HG02840 (cell line): ENCODE measurements around the gene CARD10.
"Not testable (repeated sequence)": the region's sequence is repeated elsewhere in the genome, so short reads cannot be mapped to it uniquely, and the experiment has no call there.

Experiments
- ATAC-seq: cut with Tn5 transposase; IDR thresholded peaks from one replicate; pipeline ENCODE4 v1.9.1; 2021; ENCODE audit warnings: mild to moderate bottlenecking, moderate library complexity, moderate number of reproducible peaks; ENCODE audit not compliant: unreplicated experiment, low FRiP score

The CARD10 gene

GRCh38 chr22:37527081-37527752 lies 8.0 kb upstream of the CARD10 start:
- ATAC-seq: not testable (repeated sequence)

GRCh38 chr22:37526376-37526775 lies 7.2 kb upstream of the CARD10 start:
- ATAC-seq: no peak

GRCh38 chr22:37525746-37526350 lies 6.6 kb upstream of the CARD10 start:
- ATAC-seq: no peak

- no peak for ATAC-seq
Measured at GRCh38 chr22:37525073-37525745, 6.0 kb upstream of the CARD10 start.

GRCh38 chr22:37522482-37522881 lies 3.3 kb upstream of the CARD10 start:
- no peak for ATAC-seq

- no peak for ATAC-seq
Measured at GRCh38 chr22:37521236-37521739, 2.1 kb upstream of the CARD10 start.

GRCh38 chr22:37520776-37521191 lies 1.6 kb upstream of the CARD10 start:
- ATAC-seq: no peak

- ATAC-seq: no peak
Measured at GRCh38 chr22:37518509-37519267, 527 bp downstream of the CARD10 start.

- ATAC-seq: no peak
Measured at GRCh38 chr22:37517826-37518450, 1.3 kb downstream of the CARD10 start.

GRCh38 chr22:37516456-37516855 lies 2.8 kb downstream of the CARD10 start:
- no peak for ATAC-seq

- ATAC-seq: no peak
Measured at GRCh38 chr22:37515901-37516300, 3.3 kb downstream of the CARD10 start.

GRCh38 chr22:37514526-37515051 lies 4.6 kb downstream of the CARD10 start:
- ATAC-seq: no peak

GRCh38 chr22:37511395-37512104 lies 7.7 kb downstream of the CARD10 start:
- ATAC-seq: no peak

GRCh38 chr22:37510091-37510490 lies 9.1 kb downstream of the CARD10 start:
- no peak for ATAC-seq

- no peak for ATAC-seq
Measured at GRCh38 chr22:37509059-37509860, 10.0 kb downstream of the CARD10 start.

- no peak for ATAC-seq
Measured at GRCh38 chr22:37508431-37508992, 10.7 kb downstream of the CARD10 start.

- ATAC-seq: no peak
Measured at GRCh38 chr22:37507731-37508130, 11.5 kb downstream of the CARD10 start.

- ATAC-seq: no peak
Measured at GRCh38 chr22:37505989-37506388, 13.2 kb downstream of the CARD10 start.
